CD4-positive, alpha-beta T cell treated with Interleukin-10 for 1 hour (primary cell): ENCODE data around the gene CAND2.

Experiments used
- DNase-seq: peaks from one replicate; pipeline ENCODE4 v3.0.0-alpha.2; 2020

CAND2 gene

DNA sequence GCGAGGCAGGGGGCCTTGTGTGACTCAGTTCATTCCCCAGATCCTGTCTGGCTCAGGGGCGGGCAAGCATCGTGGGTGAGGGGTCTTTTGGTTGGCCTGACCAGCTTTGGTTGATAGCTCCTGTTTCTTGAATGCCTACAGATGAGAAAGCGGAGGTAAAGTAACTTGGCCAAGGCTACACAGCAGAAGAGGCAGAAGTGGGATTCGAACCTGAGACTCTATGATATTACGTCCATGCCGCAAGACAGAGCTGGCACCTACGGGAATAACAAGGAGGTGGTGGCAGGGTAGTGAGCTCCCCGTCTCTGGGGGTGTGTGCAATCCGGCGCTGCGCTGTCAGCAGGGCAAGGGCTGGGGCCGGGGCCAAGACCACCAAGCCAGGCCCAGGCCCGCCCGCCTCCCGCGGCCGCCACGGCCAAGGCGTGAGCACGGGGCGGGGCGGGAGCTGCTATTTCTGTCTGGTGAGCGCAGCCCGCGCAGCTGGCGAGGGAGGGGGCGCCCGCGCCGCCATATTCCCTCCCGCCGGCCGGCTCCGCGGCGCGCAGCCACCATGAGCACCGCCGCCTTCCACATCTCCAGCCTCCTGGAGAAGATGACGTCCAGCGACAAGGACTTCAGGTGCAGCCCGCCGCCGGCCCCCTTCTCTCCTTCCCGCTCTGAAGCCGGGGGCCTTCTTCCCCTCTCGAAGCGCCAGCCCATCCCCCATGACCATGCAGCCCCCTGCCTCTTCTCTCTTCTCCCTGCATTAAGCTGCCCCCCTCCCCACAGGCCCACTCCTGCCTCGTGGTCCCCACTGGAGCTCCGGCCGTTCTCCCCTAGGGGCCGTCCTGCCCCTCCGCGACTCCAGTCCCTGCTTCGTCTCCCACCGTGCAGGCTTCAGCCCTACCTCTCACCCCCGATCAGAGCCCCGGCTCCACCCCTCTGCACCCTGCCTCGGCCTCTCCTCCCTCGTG is at the start of gene CAND2:
TSS of gene CAND2 (plus strand) at position 510 of the 953 bp plus-strand sequence. CDS start at position 551, 41 bp downstream.
- DNase-seq: peak; percentile 26

DNA sequence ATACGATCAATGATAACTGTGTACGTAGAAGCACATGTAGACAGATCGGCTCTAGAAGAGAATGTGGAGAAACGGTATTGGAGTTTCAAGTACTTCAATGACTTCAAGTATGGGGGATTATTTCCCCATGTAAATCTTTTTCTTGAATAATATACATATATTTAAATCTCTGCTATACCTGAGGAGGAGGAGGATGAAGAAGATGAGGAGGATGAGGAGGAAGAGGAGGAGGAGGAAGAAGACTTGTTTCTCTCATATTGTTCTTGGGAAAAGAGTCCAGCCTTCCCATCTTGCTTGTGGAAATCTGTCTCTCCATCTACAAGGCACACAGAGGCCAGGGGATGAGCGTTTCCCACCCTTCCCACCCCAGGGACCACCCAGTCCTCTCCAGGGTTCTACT is 48.0 kb upstream of the CAND2 start:
- no peak for DNase-seq

DNA sequence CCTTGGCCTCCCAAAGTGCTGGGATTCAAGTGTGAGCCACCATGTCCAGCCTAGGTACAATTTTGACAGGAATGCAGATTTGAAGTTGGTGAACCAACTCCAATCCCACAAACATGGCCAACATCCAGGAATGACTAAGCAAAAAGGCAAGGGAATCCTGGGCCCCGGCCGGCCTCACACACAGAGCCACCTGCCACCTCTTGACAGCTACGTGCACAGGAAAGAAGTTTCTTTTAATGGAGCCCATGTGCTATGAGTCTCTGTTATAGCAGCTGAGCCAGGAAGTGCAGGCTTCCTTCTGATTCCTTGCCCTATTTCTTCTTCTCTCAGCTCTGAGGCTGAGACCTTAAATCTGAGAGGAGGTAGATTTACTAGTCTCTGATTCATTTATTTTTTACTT is 46.3 kb upstream of the CAND2 start:
- no peak for DNase-seq

DNA sequence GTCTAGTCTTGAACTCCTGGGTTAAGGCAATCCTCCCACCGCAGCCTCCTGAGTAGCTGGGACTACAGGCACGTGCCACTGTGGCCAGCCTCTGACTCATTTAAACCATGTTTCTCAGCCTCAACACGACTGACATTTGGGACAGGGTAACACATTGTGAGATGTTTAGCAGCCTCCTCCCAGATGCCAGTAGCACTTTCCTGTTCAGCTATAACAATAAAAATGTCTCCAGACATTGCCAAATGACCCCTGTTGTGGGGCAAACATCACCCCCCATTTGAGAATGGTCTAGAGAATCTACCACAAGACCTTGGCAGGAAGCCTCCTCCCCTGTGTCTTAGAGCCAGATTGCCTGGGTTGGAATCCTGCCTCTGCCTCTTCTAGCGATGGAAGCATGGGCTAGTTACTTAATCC is 45.8 kb upstream of the CAND2 start:
- DNase-seq: no peak

DNA sequence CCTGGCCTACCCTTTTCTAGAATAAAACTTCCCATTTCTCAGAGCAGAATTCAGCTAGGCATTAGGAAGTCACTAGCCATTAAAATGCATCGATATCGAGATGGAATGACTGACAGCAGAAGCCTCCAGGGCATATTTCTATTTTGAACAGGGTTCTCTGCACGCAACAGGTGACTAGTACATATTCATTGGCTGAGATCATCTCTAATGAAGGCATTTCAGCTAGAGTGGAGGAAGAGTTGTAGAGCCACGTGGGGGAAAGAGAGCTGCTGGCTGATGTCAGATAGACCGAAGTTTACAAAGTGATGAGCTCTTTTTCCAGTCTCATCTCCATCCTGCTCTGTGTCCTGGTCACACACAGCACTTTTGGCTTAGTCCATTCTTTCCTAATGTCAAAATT is 44.9 kb upstream of the CAND2 start:
- no peak for DNase-seq

DNA sequence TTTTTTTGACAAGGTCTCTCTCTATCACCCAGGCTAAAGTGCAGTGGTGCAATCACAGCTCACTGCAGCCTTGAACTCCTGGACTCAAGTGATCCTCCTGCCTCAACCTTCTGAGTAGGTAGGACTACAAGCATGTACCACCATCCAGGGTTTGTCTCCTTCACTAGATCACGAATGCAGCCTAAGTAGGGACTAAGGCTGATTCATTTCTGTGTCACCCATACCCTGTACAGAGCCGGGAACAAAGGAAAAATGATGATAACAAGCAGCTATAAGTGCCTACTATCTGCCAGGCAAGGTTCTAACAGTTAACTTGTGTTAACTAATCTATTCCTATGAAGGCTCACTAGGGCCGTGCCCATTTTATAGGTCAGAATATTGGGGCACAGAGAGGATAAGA is 44.4 kb upstream of the CAND2 start:
- no peak for DNase-seq

DNA sequence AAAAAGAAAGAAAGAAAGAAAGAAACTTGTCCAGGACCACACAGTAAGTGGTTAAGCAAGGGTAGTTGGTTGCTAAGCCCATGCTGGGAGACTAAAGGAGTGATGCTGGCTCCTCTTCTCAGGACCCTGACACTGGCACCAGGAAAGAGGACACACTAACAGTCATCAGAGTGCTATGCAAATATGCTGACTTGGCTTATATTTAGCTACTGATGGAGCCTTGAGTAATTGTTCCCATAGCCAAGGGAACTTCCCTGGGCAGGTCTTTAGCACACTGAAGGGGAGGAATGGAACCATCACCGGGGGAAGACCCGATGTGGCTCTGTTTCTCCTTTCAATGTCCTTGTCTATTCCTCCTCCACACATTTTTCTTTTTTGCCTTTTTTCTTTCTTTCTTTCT is 43.7 kb upstream of the CAND2 start:
- no peak for DNase-seq

DNA sequence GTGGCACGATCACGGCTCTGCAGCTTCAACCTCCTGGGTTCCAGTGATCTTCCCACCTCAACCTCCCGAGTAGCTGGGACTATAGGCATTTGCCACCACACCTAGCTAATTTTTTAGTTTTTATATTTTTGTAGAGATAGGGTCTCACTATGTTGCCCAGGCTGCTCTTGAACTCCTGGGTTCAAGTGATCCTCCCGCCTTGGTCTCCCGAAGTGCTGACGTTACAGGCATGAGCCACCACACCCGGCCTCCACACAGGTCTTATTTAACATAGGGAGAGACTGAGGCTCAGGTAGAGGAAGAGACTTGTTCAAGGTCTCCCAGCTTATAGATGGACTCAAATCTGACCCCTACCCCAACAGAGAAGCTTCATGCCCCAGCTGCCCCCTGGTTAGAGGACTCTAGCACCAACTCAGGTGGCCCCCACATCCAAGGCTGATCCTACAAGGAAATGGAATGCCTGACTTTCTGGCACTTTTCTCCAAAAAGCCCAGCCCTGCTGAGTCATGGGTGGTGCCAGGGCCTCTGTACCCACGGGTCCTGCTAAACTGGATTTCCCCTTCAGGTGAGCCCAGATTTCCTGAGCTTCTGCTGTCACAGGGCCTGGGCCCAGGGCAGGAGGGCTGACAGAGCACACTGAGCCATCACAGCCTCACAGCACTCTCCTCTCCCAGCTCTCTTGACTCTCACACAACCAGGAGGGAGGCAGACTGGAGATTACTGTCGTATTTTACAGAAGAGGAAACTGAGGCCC is 43.0 kb upstream of the CAND2 start:
- no peak for DNase-seq

DNA sequence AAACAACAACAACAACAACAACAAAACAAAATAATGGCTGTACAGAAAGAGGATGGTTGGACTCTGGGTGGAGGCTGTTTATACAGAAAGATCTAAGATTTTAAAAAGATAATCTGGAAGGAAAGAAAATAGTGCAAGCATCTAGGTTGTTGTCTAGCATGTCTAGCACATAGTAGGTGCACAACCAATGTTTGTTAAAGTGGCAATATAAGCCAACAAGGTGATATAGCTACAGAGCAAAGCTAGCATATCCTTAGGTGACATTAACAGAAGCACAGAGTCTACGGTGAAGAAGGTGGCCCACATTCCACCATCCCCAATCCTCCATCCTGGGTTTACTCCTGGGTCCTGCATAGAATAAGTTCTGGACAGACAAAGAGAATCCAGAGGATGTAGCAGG is 42.2 kb upstream of the CAND2 start:
- no peak for DNase-seq

DNA sequence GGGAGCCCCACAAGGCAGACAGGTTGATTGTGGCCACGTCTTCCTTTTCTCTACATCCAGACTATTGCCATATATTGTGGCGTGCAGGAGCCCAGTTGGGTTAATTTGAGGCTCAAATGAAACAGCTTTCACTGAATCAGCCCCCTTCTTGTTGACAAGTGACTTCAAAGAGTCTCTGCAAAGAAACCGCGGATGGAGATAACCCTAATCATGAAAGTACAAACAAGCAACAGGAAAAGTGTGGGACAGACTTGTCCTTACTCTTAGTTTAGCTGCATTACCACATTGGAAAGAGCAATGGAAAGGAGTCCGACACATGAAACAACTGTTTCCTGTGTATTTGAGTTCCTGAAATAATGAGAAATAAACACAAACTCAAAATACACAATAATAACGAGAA is 40.7 kb upstream of the CAND2 start:
- no peak for DNase-seq

DNA sequence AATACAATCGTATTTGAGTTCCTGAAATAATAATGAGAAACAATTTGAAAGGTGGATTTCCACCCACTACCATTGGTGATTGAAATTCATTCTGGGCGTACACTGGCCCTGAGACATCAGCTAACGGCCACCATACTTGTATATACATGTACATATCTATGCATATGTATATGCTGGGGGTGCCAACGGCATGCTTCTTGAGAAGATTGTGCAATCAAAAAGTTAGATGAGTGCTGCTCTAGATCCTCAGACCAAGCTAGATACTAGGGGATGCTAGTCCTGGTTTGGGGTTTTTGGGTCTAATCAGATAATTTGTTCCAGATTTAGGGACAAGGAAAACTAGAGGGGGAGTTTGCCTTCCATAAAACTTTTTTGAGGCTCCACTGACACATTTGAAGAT is 40.3 kb upstream of the CAND2 start:
- DNase-seq: no peak

DNA sequence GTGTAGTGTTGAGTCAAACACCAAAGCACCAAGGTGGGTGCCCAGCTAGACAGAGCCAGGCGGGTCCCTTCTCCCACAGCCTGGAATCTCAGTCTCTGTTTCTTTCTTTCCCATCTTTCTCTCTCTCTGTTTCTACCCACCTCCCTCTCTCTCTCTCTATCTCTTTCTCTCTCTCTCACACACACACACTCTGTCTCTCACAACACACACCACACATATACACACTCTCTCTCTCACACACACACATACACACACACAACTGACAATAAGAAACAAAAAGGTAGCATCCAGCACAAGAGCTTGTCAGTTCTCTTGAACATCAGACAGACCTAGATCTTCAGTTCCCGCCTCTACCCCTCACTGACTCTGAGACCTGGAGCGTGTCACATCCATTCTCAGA is 39.8 kb upstream of the CAND2 start:
- DNase-seq: no peak

DNA sequence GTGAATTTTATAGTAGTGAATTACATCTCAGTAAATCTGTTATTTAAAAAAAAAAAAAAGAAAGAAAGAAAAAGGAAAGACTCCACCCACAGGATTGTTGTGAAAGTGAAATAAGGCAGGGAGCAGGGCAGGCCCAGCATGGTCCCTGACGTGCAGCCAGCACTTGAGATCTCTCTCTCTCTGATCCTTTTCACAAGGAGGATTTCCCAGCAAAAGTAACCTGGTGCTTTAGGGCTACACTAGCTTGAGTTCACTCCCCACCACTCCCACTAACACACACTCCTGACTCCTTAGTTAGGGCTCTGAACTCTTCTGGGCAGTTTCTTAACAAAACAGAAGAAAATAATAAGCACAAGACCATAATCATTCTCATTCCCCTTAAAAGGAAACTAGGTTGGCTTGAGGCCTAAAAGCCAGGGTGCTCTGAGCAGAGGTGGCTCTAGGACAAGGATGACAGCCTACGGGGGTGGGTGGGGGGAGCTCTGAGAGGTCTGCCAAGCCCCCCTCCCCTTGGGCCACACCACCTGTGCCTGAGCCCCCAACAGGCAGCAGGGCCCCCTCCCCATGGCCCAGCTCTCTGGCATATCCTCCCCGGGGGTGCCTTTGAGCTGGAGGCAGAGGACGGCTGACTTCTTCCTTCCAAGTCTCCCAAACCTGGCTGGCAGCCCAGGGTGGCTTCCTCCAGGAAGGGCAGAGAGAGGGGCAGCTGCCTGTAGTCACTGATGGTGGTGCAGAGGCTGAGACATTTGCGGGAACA is 38.3 kb upstream of the CAND2 start:
- no peak for DNase-seq

DNA sequence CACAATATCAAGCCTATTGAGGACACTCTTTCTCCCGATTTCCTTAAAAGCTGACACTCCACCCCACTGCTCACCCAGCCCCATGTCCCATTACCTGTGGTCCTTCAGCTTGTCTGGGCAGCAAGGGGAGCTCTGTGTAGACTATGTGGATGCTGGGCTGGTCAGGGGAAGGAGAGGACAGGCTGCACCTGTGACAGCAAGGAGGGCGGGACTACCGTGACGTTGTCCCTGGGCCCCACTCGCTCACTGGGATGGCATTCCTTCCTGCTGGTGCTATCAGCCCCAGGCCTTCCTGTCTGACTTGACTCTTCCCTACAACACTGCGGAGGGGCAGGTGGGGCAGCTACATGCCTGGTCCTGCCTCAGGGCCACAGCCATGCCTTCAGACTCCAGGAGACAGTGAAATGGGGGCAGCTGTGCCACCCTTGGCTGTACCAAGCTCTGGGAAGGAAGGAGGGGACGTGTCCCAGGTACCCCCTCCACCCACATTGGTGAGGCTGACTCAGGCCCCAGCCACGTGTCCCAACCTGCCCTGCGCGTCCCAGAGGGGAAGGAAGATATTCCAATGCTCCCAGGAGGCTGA is 37.3 kb upstream of the CAND2 start, which contains the start of gene TMEM40:
TSS of gene TMEM40 (minus strand) at position 163 of the 583 bp plus-strand sequence. CDS start 9,427 bp downstream, outside the sequence.
- no peak for DNase-seq

DNA sequence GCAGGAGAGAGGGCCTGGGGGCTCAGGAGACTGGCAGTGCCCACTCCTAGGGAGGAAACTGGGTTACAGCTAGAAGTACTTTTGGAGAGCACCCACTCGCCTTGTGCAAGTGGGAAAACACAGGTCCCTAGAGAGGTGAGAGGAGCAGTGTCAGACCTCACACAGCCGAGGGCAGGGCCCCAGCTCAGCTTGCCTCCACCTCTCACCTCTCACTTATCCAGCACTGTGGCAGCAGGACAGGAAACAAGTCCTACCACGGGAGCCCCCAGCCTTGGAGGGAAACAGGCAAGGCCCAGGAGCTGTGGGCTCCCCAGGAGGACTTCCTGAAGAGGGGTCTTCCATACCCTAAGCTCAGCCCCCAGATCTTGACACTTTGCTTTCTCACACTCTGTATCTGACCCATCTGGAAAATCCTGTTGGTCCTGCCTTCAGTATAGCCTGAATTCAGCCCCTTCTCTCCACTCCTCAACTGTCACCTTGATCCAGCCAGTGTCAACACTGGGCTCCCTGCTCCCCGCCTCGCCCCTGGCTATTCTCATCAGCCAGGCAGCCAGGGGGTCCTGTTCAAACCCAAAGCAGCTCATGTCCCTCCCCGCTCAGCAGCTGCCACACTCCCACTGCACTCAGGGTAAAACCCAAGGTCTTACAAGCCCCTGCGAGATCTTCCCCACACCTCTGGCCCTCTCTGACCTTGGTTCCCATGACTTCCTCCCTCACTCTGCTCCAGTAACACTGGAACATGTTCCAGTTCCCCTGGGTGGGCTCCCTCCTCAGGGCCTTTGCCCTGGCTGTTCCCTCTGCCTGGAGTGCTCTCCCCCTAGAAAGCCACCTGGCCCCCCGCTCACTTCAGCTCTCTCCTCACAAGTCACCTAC is 36.6 kb upstream of the CAND2 start:
- no peak for DNase-seq

DNA sequence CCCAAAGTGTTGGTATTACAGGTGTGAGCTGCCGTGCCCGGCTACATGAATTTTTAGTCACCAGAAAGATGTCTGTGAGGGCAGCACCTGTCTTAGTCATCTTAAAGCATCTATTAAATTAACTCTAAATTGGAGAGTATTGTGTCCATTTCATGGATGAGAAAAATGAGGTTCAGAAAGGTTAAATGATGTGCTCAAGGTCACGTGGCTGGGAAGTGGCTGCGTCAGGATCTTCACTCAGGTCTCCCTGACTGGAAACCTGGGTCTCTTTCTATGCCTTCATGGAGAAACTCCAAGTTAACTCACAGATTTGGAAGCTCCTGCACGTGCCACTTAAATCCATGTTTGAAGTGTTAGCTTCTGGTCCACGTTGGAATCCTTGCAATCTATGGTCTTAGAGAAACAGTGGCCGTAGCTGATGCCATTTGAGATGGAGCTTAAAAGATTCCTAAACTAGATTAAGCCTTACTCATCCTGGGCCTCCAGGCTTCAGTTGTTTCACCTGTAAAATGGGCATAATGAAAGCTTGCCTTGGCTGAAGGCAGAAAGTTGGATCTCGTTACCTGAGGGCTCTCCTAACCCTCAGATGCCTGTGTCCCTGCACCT is 32.2 kb upstream of the CAND2 start:
- DNase-seq: no peak

DNA sequence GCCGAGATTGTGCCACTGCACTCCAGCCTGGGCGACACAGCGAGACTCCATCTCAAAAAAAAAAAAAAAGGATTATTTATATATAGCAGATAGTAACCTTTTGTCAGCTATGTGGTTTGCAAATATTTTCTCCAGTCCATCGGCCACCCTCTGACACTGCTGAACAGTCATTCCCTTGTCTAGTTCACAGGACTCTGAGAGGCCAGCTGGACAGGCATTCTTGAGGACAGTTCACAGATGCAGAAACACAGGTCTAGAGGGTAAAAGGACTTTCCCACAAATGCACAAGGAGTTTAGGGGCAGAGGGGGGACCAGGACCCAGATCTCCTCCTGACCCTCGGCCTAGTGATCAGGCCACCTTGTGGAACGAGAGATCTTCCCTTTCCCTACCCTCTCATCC is 29.9 kb upstream of the CAND2 start:
- no peak for DNase-seq

DNA sequence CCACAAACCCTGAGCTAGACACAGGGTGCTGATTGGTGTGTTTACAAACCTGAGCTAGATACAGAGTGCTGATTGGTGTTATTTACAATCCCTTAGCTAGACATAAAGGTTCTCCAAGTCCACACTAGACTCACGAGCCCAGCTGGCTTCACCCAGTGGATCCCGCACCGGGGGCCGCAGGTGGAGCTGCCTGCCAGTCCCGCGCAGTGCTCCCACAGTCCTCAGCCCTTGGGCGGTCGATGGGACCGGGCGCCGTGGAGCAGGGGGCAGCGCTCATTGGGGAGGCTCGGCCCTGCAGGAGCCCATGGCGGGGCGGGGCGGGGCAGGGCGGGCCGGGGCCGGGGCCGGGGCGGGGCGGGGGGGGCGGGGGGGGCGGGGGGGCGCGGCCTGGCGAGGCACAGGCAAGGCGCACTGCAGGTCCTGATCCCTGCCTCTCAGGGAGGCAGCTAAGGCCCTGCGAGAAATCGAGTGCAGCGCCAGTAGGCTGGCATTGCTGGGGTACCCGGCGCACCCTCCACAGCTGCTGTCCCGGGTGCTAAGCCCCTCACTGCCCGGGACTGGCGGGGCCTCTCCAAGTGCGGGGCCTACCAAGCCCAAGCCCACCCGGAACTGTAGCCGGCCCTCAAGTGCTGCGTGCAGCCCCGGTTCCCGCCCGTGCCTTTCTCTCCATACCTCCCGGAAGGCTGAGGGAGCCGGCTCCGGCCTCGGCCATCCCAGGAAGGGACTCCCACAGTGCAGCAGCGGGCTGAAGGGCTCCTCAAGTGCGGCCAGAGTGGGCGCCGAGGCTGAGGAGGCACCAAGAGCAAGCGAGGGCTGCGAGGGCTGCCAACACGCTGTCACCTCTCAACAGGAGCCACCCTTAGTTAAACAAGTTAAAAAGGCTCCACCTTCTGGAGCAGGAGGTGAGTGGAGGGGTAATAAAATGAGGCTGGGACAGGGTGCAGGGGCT is 27.6 kb upstream of the CAND2 start:
- DNase-seq: no peak

DNA sequence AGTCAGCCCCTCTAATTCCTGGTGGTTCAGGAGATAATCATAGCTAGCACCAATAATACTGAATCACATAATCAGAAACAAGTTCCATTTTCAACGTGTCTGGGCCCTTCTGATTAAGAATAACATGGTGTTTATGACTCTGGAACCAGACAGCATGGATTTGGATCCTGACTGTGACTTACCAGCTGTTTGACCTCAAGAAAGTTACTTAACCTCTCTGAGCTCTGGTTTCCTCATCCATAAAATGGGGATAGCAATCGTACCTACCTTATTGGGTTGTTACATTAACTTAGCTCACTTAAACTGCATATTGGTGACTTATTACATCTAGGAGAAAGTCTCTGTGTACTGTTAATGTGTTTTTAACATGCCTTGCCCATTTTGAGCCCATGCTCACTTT is 26.7 kb upstream of the CAND2 start:
- no peak for DNase-seq

DNA sequence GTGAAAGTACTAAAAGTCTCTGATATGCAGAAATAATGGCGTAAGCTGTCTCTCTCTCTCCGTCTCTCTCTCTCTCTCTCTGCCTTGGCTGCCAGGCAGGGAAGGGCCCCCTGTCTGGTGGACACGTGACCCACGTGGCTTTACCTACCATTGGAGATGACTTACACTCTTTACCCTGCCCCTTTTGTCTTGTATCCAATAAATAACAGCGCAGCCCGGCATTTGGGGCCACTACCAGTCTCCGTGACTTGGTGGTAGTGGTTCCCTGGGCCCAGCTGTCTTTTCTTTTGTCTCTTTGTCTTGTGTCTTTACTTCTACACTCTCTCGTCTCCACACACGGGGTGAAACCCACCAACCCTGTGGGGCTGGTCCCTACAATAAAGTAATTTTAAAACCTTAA is 25.2 kb upstream of the CAND2 start:
- DNase-seq: no peak
